ENCODE data around the gene LMCD1. TPM values are rescaled to one million over a fixed set of nuclear protein-coding genes. Genes with fewer than 3 reads are reported as not detected.
A peak's percentile ranks its signal among the peaks of the same experiment; 100 is the strongest.

LMCD1 gene
- 100 to 1,000 TPM in 1 of 2 donors, 10 to 100 TPM in 1; 95.7 to 101 TPM for total RNA-seq
- polyA plus RNA-seq, result 100 to 1,000 TPM in 1 of 2 donors, 10 to 100 TPM in 1; 33.6 to 179 TPM
- long read RNA-seq, donor 1, full-length matches to known transcripts, result 45 of 101 reads
- long read RNA-seq, donor 1, partial matches to known transcripts, result 56 of 101 reads
- long read RNA-seq, donor 1, other reads (novel, unspliced or antisense), result 0 of 101 reads
- long read RNA-seq, donor 2, full-length matches to known transcripts, result 18 of 18 reads
- long read RNA-seq, donor 2, partial matches to known transcripts, result 0 of 18 reads
- long read RNA-seq, donor 2, other reads (novel, unspliced or antisense), result 0 of 18 reads
- long read RNA-seq, donor 3, full-length matches to known transcripts, result 20 of 20 reads
- long read RNA-seq, donor 3, partial matches to known transcripts, result 0 of 20 reads
- long read RNA-seq, donor 3, other reads (novel, unspliced or antisense), result 0 of 20 reads
- long read RNA-seq, donor 4, full-length matches to known transcripts, result 9 of 31 reads
- long read RNA-seq, donor 4, partial matches to known transcripts, result 22 of 31 reads
- long read RNA-seq, donor 4, other reads (novel, unspliced or antisense), result 0 of 31 reads
- long read RNA-seq, donor 5, full-length matches to known transcripts, result 48 of 101 reads
- long read RNA-seq, donor 5, partial matches to known transcripts, result 53 of 101 reads
- long read RNA-seq, donor 5, other reads (novel, unspliced or antisense), result 0 of 101 reads

GRCh38 chr3:8501371-8502131, at the start of gene LMCD1:
TSS of gene LMCD1 (plus strand) at chr3:8501823. CDS start at chr3:8501939, 116 bp downstream.
- no peak for TF ChIP-seq CTCF (IDR thresholded peaks at IDR 0.05; ENCODE audit: control extremely low read depth, extremely low read depth)
- peaks cover 0 to 2% (median 0%) of the 10 kb centered on the region in 4 donors for H3K36me3 ChIP-seq (ENCODE audit: control insufficient read depth in 4 of 4, insufficient read depth in 4 of 4, low read length in 4 of 4)
- H3K9ac ChIP-seq (ENCODE audit: insufficient read depth in 1 of 2, low read length in 2 of 2), result peak within 1 kb of the TSS; percentile 84 to 95
- H3K4me3 ChIP-seq, result peak within 1 kb of the TSS; percentile 40
- peaks cover 4 to 52% (median 41%) of the 10 kb centered on the region in 5 donors for H3K4me1 ChIP-seq (ENCODE audit: control insufficient read depth in 5 of 5, insufficient read depth in 5 of 5, low read length in 5 of 5)
- H3K27me3 ChIP-seq (ENCODE audit: control insufficient read depth in 3 of 3, insufficient read depth in 3 of 3, low read length in 2 of 3), result no peaks in the 10 kb centered on the region
- peak; percentile 98 for ATAC-seq (ENCODE audit: insufficient read depth, low FRiP score)
- peak within 1 kb of the TSS; percentile 90 to 94 for H3K27ac ChIP-seq (ENCODE audit: low read depth in 1 of 2, low read length in 1 of 2)
- no peaks in the 10 kb centered on the region for H3K9me3 ChIP-seq (ENCODE audit: control insufficient read depth in 4 of 4, insufficient read depth in 3 of 4, low read length in 3 of 4)
- WGBS, 2 donors, result 1 to 2% methylated on average over 49 of the region's 49 CpGs
- peak; percentile 97 to 99 (median 98) for DNase-seq

GRCh38 chr3:8452112-8452511, 49.5 kb upstream of the LMCD1 start:
- ATAC-seq (ENCODE audit: insufficient read depth, low FRiP score), result no peak
- DNase-seq, result no peak
- WGBS, 2 donors, result 89 to 93% methylated on average over 4 of the region's 4 CpGs
- TF ChIP-seq CTCF (IDR thresholded peaks at IDR 0.05; ENCODE audit: control extremely low read depth, extremely low read depth), result no peak
- H3K36me3 ChIP-seq (ENCODE audit: control insufficient read depth in 4 of 4, insufficient read depth in 4 of 4, low read length in 4 of 4), result no peaks in the 10 kb centered on the region
- no peak overlapping the region for H3K9ac ChIP-seq (ENCODE audit: insufficient read depth in 1 of 2, low read length in 2 of 2)
- H3K4me1 ChIP-seq (ENCODE audit: control insufficient read depth in 5 of 5, insufficient read depth in 5 of 5, low read length in 5 of 5), result peaks cover 0 to 11% (median 5%) of the 10 kb centered on the region in 5 donors
- H3K4me3 ChIP-seq, result no peak overlapping the region
- H3K27me3 ChIP-seq (ENCODE audit: control insufficient read depth in 3 of 3, insufficient read depth in 3 of 3, low read length in 2 of 3), result no peaks in the 10 kb centered on the region
- H3K27ac ChIP-seq (ENCODE audit: low read depth in 1 of 2, low read length in 1 of 2), result no peak overlapping the region
- no peaks in the 10 kb centered on the region for H3K9me3 ChIP-seq (ENCODE audit: control insufficient read depth in 4 of 4, insufficient read depth in 3 of 4, low read length in 3 of 4)

GRCh38 chr3:8453153-8453552, 48.5 kb upstream of the LMCD1 start:
- no peak for ATAC-seq (ENCODE audit: insufficient read depth, low FRiP score)
- Histone ChIP-seq H3K4me1 (ENCODE audit: control insufficient read depth in 5 of 5, insufficient read depth in 5 of 5, low read length in 5 of 5) (peaks cover 0 to 11% (median 5%) of the 10 kb centered on the region in 5 donors), H3K36me3 (ENCODE audit: control insufficient read depth in 4 of 4, insufficient read depth in 4 of 4, low read length in 4 of 4) (no peaks in the 10 kb centered on the region), H3K9me3 (ENCODE audit: control insufficient read depth in 4 of 4, insufficient read depth in 3 of 4, low read length in 3 of 4) (no peaks in the 10 kb centered on the region), H3K27ac (ENCODE audit: low read depth in 1 of 2, low read length in 1 of 2) (no peak overlapping the region), H3K4me3 (no peak overlapping the region), H3K9ac (ENCODE audit: insufficient read depth in 1 of 2, low read length in 2 of 2) (no peak overlapping the region), H3K27me3 (ENCODE audit: control insufficient read depth in 3 of 3, insufficient read depth in 3 of 3, low read length in 2 of 3) (no peaks in the 10 kb centered on the region)
- WGBS, 2 donors, result 80 to 85% methylated on average over 5 of the region's 5 CpGs
- no peak for DNase-seq
- TF ChIP-seq CTCF (IDR thresholded peaks at IDR 0.05; ENCODE audit: control extremely low read depth, extremely low read depth), result no peak
